CD4-positive, alpha-beta T cell treated with Interleukin-4 for 4 hours (primary cell): ENCODE measurements around the gene SMDT1.
"Not testable (repeated sequence)": the region's sequence is repeated elsewhere in the genome, so short reads cannot be mapped to it uniquely, and the experiment has no call there.

Experiments used
- DNase-seq: peaks from one replicate; pipeline ENCODE4 v3.0.0-alpha.2; 2020

Gene SMDT1

GRCh38 chr22:42115420-42115830 is 35.9 kb downstream of the SMDT1 start:
- DNase-seq = not testable (repeated sequence)

GRCh38 chr22:42116848-42117424 is 37.4 kb downstream of the SMDT1 start:
- no peak for DNase-seq

GRCh38 chr22:42120231-42121021 is 40.9 kb downstream of the SMDT1 start:
- DNase-seq = peak; percentile 48

GRCh38 chr22:42123529-42123928 is 44.0 kb downstream of the SMDT1 start:
- not testable (repeated sequence) for DNase-seq

GRCh38 chr22:42127606-42128005 is 48.1 kb downstream of the SMDT1 start:
- no peak for DNase-seq

GRCh38 chr22:42128007-42128406 is 48.5 kb downstream of the SMDT1 start:
- DNase-seq = not testable (repeated sequence)

- not testable (repeated sequence) for DNase-seq
Measured at GRCh38 chr22:42128776-42129694, 49.5 kb downstream of the SMDT1 start.

GRCh38 chr22:42130182-42130581 is 50.7 kb downstream of the SMDT1 start:
- not testable (repeated sequence) for DNase-seq

GRCh38 chr22:42130639-42131431 is 51.3 kb downstream of the SMDT1 start, which contains the start of gene CYP2D6:
Gene CYP2D6 (minus strand): TSS chr22:42130810. CDS start chr22:42130791, 19 bp downstream.
- DNase-seq = not testable (repeated sequence)

- DNase-seq = no peak
Measured at GRCh38 chr22:42131562-42131961, 52.1 kb downstream of the SMDT1 start.

- no peak for DNase-seq
Measured at GRCh38 chr22:42132457-42132856, 53.0 kb downstream of the SMDT1 start.
